ENCODE results near the gene ERC2.
A peak's percentile ranks its signal among the peaks of the same experiment; 100 is the strongest.

The ERC2 gene

DNA sequence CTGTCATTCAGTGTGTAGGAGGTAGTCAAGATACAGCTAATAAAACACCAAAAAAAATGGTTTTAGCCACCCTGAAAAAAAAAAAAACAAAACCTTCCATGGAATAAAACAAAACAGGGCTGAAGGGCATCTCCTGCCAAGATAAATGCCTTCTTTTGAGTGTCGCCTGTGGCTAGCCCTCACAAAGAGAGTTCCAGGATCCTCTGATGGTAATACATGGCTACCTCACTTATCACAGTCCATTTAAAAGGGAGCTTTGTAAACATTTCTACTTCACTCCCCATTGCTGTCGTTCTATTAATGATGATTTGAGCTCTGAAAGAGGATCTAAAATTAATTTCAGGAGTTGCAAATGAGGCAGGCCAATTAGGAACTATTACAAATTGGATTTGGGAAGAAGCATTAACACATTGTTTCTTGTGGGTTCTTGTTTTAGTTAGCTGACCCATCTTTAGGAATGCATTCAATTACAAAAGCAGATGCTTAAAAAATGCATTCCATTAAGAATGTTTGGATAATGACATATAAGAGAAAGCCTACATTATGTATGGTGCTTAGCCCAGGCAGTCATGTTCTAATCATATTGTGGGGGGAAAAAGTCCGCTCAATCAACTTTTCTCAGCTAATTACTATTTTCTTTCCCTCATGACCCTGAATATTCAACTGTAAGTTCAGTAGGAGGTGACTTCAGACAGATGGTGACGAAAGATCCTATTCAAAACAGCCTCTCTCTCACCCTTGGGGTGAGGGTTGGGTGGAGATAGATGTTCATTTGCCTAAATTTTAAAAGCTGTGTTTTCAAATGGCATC, 726.0 kb downstream of the ERC2 start:
- no peak for DNase-seq (ENCODE audit: low spot score)

- DNase-seq (ENCODE audit: low spot score): no peak
Measured at GRCh38 chr3:55737186-55737585, 731.1 kb downstream of the ERC2 start.

DNA sequence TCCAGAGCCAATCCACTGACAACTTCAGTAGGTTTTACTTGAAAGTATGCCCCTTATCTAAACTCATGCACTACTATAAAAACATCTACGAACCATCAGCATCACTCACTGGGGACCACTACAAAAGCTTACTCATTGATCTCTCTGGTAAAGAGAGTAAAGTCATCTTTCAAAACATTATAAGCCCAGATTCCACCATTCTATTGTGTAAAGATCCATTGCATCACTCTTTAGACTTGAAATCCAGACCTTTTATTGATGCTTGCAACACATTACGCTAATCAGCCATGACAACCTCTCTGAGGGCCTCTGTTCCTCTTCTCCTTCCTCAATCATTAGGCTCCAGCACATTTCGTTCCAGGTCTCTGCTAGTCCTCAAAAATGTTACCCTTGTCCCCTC, 732.3 kb downstream of the ERC2 start:
- DNase-seq (ENCODE audit: low spot score): no peak

- DNase-seq (ENCODE audit: low spot score): no peak
Measured at GRCh38 chr3:55731741-55732140, 736.5 kb downstream of the ERC2 start.

GRCh38 chr3:55729546-55729945, 738.7 kb downstream of the ERC2 start:
- no peak for DNase-seq (ENCODE audit: low spot score)

DNA sequence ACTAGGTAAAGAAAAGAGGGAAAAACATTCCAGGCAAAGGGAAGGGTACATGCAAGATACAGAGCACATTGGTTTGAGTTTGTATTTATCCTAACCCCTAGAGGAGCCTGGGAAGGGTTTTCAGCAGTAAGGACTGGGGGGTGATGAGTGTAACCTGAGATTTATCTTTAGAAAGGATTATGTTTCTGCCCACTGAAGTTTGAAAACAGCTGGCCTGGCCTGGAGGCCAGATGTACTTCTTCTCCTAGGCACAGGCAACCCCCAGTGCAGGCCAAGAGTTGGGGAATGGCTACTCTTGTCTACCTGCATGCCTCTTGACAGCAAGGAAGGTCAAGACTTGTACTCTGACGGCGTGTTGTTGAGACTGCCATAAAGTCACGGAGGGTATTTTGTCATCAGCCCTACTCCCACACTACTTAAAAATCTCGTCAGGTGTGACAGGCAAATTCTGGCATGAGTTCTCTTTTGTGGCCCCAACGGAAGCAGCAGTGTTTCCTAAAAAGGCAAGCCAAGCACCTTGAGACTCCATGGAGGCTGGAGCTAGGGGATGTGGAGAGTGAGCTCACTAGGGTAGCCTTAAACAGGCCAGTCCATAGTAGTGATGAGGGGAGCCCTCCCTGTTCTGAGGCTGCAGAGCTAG, 739.7 kb downstream of the ERC2 start:
- no peak for DNase-seq (ENCODE audit: low spot score)

DNA sequence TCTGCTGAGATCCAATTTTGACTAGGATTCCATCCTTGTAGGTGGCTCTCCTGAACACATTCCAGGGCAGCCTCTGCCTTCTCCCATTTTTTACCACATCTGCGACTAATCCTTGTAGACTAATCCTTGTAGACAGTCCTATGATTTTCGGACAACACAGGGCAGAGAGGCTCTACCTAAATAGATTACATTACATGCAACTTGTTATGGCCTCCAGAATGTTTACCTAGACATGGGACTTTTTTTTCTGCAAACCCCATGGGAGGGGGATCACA, 741.8 kb downstream of the ERC2 start:
- DNase-seq (ENCODE audit: low spot score): no peak

- no peak for DNase-seq (ENCODE audit: low spot score)
Measured at GRCh38 chr3:55725681-55726500, 742.4 kb downstream of the ERC2 start.

GRCh38 chr3:55724821-55725220, 743.4 kb downstream of the ERC2 start:
- no peak for DNase-seq (ENCODE audit: low spot score)

GRCh38 chr3:55724407-55724784, 743.9 kb downstream of the ERC2 start:
- DNase-seq (ENCODE audit: low spot score): no peak

DNA sequence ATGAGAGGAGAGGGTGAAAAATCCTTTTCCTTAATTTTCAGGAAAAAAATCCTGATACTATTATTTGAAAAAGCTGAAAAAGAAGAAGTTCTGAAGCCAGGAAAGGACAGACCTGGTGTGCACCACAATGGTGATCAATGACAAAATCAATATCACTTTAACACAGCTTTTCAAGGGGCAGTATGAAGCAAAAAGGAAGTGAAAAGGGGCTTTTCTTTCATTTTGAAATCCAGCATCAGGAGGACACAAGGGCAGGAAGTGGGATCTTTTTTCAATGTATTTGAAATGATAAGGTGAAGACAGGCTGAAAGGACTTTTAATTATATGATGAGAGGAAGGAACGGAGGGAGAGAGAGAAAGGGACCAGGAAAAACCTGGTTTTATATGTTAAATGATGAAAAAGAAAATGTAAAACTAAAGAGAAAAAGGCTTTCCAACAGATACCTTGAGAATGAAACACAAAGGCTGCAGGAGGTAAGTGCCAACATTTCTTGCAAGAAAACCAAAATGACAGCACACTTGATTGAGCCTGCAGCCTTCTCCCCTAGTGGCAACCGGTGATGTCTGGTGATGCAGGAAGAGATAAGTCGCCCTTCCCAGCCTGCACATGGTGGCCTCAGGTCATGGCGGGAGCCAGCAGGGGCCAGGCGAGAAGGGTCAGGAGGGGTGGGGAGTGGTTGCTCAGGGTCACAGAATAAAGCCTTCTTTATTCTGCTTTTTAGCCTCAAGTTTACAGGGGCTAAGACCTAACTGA, 744.4 kb downstream of the ERC2 start:
- DNase-seq (ENCODE audit: low spot score): no peak

GRCh38 chr3:55721716-55722484, 746.4 kb downstream of the ERC2 start:
- DNase-seq (ENCODE audit: low spot score): peak; percentile 39

GRCh38 chr3:55720614-55721013, 747.7 kb downstream of the ERC2 start:
- peak; percentile 30 for DNase-seq (ENCODE audit: low spot score)

- DNase-seq (ENCODE audit: low spot score): no peak
Measured at GRCh38 chr3:55719508-55719907, 748.8 kb downstream of the ERC2 start.

DNA sequence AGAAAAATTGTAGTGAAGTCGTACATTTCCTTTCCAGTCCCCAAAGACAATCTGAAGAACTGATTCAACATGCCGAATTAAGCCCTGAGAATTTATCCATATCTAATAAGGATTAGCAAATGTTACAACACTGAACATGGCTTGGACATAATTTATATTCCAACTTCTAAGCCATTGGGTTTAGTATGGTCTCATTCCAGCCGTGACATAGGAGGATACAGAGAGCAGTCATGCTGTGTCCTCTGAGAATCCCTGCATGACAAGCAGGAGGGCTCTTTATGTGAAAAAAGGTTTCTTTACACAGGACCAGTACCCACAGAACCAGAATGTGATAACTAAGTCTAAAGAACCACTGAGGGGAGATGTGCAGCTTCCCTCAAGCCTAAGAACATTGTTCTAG, 749.3 kb downstream of the ERC2 start:
- no peak for DNase-seq (ENCODE audit: low spot score)

DNA sequence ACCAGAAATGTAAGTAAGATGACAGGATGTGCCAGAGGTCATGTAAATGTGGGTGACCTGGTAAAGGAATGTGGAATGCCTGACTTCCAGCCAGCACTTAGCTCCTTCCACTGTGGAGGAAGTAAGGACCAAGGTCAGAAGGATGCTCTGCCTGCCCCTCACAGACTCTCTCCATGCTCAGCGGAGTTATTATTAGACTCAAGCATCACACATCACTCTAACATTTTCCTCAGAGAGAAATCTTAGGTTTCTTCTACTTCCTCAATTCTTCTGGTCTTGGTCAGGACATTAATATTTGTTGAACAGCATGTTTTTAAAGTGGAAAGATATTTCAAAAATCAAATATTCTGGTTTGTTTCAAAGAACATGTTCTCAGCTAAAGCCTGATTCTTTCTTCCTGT, 749.7 kb downstream of the ERC2 start:
- DNase-seq (ENCODE audit: low spot score): peak; percentile 20

- DNase-seq (ENCODE audit: low spot score): no peak
Measured at GRCh38 chr3:55718074-55718473, 750.2 kb downstream of the ERC2 start.

DNA sequence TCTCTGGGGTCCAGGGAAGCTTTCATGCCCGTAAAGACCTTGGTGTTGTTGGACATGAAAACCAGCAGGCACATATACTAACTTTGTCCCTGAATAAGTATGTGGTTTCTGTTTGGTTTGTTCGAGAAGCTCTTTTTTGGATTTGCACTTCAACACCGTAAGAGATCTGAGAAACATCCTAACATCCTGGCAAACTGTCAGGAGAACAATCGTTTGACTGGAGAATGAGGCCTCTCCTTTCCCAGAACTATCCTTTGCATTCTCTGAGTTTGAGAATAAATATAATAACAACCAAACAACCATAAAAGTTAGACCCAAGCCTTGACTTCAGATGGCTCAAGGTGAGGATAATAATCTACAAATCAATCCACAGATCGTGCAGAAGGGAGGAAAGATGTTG, 750.8 kb downstream of the ERC2 start:
- no peak for DNase-seq (ENCODE audit: low spot score)

DNA sequence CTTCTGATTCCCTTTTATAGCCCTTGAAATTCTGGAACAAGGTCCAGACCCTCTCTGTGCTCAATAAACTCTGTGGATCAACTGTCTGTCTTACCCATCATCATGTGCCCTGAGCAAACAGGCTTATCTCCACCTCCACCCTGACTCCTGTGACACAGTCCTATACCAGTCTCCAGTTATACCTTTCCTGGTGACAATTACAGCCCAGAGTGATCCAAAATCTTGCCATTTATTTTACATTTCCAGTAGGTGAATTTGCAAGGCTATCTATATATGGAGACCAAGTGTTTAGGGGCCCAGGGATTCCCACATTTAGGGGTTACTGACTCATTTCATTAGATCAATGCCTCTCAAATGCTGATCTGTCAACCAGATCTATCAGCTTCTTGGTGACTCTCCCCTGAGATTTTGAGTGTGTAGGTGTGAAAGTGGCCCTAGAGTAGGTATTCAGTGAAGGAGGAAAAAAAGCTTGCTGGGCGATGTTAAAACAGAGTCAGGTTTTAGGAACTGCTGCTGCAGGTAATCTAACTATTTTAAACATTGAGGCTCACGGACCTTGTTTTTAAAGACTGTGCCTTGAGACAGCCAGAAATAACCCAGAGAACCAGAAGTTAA, 751.5 kb downstream of the ERC2 start:
- DNase-seq (ENCODE audit: low spot score): no peak

- no peak for DNase-seq (ENCODE audit: low spot score)
Measured at GRCh38 chr3:55716044-55716443, 752.2 kb downstream of the ERC2 start.

DNA sequence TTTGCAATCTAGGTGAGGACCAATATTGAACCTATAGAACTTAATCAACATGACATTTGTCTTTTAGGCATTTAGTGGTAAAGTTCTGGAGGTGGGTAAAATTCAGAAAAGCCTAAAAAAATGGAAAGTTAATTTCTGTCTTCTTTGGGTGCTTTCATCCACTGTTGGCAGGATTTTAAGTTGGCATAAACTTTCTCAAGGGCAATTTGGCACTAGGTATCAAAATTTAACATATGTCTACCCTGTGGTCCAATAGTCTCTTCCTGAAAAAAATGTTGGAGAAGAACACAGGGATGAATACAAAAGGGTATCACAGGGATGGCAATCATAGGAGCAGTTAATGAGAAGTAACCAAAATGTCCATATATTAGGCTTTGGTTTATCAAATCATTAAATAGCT, 754.2 kb downstream of the ERC2 start:
- DNase-seq (ENCODE audit: low spot score): no peak

Measured in AG08396 (cell line).